Dermis blood vessel endothelial cell (primary cell): ENCODE results near the gene CDK15. TPM values are rescaled to one million over a fixed set of nuclear protein-coding genes. Genes with fewer than 3 reads are reported as not detected.
A peak's percentile ranks its signal among the peaks of the same experiment; 100 is the strongest.
"Not testable (repeated sequence)": the region's sequence is repeated elsewhere in the genome, so short reads cannot be mapped to it uniquely, and the experiment has no call there.

ENCODE experiments used
- DNase-seq: peaks from one replicate; pipeline ENCODE4 v3.0.0; 2010
- total RNA-seq: library from RNA; depleted of rRNA; stranded (reverse); fragments of >200 nt; gene quantifications from 2 replicates; pipeline ENCODE4 v1.2.3, GENCODE V29; 2014

The CDK15 gene
- total RNA-seq, 1 donor from 2014 or later: not detected

DNA sequence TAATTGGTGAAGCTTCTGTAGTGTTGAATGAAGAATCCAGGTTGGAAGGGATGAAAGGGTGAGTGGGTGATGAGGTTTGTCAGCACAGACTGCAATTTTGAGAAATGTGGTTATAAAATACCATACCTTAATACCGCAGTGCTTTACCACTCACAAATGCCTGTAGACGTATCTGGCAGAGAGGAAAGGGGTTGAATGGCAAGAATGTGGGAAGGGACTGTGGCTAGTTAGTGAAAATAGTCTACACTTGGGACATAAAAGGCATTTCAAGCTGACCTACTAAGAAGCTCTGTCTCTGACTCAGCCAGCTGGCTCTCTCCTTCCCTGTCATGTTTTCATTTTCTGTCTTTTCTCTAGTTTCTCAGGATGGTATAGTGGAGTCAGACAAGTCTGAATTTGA is 25.1 kb downstream of the CDK15 start:
- no peak for DNase-seq

- no peak for DNase-seq
These were observed 27.4 kb downstream of the CDK15 start for GRCh38 chr2:201833781-201834180.

DNA sequence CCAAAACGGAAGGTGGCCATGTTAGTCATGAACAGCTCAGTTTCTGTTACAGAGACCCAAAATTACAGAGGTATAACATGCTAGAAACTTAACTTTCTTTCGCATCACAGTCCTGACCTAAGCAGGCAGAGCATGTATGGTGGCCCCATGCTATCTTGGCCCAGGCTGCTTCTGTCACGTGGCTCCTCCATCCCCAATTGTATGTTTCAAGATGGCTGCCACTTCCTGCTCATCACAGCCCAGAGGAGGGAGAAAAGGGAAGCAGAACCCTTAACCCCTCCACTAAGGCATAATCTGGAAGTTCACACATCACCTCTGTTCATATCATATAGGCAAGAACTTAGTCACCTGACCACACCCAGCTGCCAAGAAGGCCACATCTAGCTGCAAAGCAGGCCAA is 28.7 kb downstream of the CDK15 start:
- DNase-seq: no peak

DNA sequence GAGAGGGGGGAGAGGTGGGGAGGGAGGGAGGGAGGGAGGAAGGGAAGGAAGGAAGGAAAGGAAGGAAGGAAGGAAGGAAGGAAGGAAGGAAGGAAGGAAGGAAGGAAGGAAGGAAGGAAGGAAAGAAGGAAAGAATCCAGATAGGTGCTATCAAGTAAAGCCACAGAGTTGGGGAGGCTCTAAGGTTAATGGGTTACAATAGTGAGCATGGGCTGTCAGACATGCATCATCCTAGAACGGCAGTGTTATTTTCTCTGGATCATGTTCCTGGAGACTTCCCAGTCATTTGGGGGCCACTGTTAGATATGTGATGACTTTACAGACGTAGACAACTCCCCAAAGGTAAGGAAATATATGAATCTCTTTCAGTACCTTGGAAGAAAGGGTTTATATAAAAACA is 31.1 kb downstream of the CDK15 start:
- DNase-seq: no peak

DNA sequence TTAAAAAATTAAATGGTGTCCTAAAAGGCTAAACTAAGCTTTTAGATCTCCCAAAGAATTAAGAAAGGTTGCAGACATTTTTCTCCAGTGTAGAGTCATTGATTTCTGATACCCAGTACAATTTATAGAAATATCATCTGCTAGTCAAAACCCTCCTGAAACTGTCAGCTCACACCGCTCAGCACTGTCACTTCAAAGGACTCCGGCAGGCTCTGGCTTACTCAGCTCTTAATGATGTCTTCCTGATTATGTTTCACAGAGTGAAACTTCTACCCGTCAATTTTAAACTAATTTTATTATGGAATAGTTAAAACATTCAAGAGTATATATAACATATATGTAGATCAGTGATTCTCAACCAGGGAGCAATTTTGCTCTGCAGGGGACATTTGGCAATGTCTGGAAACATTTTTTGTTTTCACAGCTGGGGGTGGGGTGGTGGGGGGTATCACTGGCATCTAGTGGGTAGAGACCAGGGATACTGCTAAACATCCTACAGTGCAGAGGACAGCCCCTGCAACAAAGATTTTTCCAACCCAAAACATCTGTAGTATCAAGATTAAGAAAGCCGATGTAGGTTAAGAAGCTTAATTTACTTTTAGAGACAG is 31.6 kb downstream of the CDK15 start:
- DNase-seq: no peak

DNA sequence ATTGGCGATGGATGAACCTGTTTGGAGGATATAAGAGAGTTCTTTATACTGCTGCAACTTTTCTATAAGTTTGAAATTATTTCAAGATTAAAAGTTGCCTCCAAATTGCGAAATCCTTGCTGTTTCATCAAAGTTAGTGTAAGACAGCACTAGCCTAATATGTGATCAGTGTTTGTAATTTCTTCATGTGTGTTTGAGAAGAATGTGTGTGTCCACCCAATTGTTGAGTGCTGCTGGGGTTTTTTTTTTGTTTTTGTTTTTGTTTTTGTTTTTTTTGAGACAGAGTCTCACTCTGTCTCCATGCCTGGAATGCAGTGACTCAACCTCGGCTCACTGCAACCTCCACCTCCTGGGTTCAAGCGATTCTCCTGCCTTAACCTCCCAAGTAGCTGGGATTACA is 33.4 kb downstream of the CDK15 start:
- no peak for DNase-seq

DNA sequence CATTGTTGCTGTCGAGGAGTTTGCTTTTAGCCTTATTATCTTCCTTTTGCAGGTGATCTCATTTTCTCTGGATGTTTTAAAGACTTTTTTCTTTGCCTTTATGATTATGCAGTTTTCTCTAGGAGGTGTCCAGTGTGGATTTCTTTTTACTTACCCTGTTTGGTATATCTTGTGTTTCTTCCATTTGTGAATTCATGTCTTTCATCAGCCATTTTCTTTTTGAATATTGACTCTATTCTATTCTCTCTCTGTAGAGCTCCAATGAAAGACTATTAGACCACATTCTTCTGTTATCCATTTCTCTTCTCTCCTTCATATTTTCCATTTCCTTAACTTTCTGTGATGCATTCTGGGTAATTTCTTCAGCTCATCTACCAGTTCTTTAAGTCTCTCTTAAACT is 34.4 kb downstream of the CDK15 start:
- DNase-seq: no peak

- DNase-seq: no peak
These were observed 36.0 kb downstream of the CDK15 start for GRCh38 chr2:201842131-201842860.

- DNase-seq: not testable (repeated sequence)
These were observed 38.6 kb downstream of the CDK15 start for GRCh38 chr2:201844922-201845321.

DNA sequence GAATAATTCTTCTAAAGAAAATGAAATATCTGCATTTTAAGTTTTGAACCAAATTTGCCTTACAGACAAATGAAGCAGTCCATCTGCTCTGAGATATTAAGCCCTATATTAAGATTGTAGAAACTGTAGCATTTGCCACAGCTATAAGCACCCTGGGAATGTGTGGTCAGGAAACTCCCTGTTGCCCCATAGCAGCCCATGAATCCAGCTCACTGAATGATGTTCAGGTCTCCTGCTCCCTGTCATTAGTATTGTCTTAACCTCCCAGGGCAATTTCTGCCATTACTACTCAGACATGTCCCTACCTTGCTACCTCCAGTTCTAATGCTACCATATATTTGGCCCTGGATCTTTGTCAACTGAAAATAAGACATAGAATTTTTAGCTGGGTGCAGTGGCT is 41.1 kb downstream of the CDK15 start:
- no peak for DNase-seq

GRCh38 chr2:201852462-201852861 is 46.1 kb downstream of the CDK15 start:
- no peak for DNase-seq

DNA sequence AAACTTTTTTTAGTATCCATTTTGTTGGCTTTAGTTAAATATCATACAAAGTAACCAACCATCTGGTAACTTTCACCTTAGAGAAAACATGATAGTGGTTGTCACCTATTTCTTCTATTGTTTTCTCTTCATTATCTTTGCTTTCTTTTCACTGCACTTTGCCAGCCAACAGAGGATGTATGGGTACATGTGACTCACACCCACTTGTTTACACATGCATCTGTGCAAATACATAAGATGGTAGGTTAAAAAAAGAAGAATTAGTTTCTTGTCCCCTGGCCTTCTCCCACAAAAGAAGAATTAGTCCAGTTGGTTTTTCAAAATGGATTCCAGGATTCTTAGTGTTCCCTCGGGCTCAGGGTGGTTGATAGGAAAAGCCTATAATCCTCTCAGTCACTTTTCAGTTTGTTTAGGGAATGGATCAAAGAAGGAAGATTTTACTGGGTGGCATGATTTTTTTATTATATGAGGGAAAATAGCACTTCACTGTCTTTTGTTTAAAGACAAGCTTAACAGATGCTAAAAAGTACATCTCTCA is 46.6 kb downstream of the CDK15 start:
- no peak for DNase-seq

- DNase-seq: no peak
These were observed 48.0 kb downstream of the CDK15 start for GRCh38 chr2:201854221-201854801.

DNA sequence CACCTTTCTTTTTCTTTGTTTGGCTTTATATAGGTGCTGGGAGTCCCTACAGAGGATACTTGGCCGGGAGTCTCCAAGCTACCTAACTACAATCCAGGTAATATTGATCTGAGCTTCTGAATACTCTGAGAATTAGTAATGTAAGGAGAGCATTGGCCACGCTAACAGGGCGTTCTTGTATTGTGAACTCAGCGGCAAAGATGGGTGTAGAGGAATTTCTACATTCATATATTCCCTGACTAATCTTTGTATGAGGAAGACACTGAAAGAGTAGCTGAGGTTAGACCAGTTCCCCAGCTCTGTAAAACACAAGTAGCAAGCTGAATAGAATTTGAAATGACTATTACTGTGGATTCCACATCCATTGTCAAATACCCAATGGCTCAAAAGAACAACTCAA is 48.5 kb downstream of the CDK15 start:
- no peak for DNase-seq

- no peak for DNase-seq
These were observed 49.0 kb downstream of the CDK15 start for GRCh38 chr2:201855356-201855755.

DNA sequence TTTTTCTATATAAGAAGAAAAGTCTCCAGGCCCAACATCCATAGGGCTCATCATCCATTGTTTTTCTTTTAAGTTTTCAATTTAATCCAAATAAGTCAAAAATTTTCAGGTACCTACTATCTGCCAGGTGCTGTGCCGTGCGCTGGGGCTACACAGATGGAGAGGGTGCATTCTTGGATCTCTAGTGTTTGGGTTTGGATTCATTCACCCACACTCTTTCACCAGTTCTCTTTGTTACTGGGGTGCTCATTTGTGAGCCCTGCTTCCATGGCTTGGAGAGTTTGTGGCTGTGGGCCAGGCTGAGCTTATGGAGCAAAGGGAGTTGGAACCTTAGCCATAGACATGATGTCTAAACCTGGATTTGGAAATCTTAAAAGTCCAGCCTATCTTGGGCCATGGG is 51.0 kb downstream of the CDK15 start:
- DNase-seq: no peak

GRCh38 chr2:201858281-201859184 is 52.2 kb downstream of the CDK15 start:
- DNase-seq: peak; percentile 15

DNA sequence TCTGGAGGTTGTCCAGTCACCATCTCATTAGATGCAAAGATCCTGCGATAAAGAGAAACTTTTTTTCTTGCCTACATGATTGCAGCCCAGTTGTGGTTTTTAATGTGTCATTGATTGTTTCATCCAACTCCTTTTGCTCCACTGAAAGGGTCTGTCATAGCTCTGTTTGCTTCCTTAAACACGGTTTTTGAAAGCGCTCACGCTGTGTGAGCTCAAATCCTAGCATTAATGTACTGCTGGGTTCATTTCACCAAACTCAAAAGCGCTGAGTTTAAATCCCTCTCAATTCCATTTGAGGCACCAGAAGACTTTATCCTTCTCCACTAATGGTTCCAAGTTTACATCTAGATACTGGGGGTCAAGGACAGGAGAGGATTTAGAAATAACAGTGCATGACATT is 53.6 kb downstream of the CDK15 start:
- no peak for DNase-seq

GRCh38 chr2:201860636-201861066 is 54.3 kb downstream of the CDK15 start:
- DNase-seq: peak; percentile 83

GRCh38 chr2:201862843-201863242 is 56.5 kb downstream of the CDK15 start:
- no peak for DNase-seq

GRCh38 chr2:201866643-201867473 is 60.5 kb downstream of the CDK15 start:
- peak; percentile 10 for DNase-seq

DNA sequence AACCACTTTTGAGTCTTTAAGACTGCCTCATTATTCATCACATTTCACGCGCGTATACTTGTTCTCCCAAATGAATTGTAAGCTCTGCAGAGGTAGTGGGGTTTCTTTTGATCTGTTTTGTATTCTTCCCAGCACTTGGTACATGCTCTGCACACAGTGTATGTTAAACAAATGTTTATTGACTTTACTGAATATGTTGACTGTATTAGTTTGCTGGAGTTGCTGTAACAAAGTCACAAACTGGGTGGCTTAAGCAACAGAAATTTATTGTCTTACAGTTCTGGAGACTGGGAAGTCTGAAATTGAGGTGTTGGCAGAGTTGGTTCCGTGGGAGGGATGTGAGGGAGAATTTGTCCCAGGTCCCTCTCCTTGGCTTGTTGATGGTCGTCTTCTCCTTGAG is 65.1 kb downstream of the CDK15 start:
- no peak for DNase-seq
